Measurements from ENCODE around the gene MTA3.

Gene MTA3

DNA sequence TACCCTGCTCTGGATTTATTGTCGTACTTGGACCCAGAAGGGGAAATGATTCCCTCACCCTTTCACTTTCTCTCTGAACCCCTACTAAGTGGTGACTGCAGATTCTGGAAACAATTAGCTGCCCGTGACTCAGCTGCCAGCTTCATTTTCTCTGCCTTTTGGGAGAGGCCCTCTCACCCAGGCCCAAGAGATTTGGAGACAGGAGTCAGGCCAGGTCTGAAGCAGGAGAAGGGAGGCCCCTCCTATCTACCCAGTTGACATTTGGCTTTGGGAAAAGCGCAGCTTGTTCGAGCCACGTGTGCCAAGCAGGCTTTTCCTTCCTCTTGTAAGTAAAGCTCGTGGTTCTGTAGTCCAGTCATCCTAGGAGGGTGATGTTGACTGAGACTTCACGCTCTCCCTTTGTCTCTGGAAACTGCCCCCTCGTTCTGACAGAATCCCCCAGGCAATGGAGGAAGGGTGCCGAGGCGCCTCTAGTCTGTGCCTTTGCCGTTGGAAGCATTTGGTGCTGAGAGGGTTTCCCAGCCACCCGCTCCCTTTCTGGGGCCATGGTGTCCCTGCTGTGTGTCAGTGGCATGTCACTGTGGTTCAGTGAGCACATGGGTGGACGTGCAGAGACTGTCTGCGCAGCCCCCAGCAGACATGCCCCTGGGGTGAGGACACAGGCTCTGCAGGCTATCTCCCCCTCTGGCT lies 186.9 kb downstream of the MTA3 start:
- Histone ChIP-seq H3K4me1 (ENCODE audit: control insufficient read depth in 5 of 5, insufficient read depth in 5 of 5, low read length in 5 of 5) (peaks cover 0 to 57% (median 38%) of the 10 kb centered on the region in 5 donors), H3K4me3 (ENCODE audit: low read depth in 1 of 5, low read length in 5 of 5) (peak overlapping the region in 3 of 5 donors; percentile 11 to 42 (median 23)), H3K9ac (ENCODE audit: low read length in 5 of 5) (no peak overlapping the region), H3K27me3 (ENCODE audit: control insufficient read depth in 5 of 5, insufficient read depth in 4 of 5, low read length in 5 of 5) (no peaks in the 10 kb centered on the region), H3K9me3 (ENCODE audit: control insufficient read depth in 5 of 5, low read length in 5 of 5) (no peaks in the 10 kb centered on the region), H3K36me3 (ENCODE audit: control insufficient read depth in 5 of 5, insufficient read depth in 5 of 5, low read length in 5 of 5) (peaks cover 2 to 16% (median 15%) of the 10 kb centered on the region in 5 donors), H3K27ac (ENCODE audit: low read depth, low read length) (no peak overlapping the region)

DNA sequence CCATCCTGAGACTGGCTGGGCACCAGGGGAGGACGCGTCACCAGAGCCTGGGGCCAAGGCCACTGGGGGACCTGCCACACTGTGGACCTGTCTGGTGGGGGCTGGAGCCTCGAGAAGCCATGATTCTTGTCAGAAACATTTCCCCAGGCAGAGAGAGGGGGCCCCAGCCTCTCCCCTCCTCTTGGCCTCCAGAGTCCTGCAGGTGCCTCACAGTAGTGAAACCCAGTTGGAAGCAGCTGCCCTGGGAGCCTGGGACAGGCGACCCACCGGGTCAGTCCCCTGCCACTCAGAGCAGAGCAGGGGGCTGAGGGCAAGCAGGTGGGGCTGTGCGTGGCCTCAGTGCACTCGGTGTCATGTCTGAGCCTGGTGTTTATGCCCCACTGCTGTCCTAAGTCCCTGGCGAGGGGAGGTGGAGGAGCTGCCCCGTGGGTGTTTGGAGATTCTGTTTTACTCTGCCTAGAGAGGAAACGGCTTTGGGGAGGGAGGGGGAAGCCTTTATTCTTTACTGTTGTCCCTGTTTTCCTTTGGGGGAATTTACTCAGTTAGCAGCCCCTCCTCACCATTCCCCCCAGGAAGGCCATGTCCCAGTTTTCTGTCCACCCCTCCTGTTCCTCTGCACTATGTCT lies 187.8 kb downstream of the MTA3 start:
- no peak overlapping the region for H3K27ac ChIP-seq (ENCODE audit: low read depth, low read length)

DNA sequence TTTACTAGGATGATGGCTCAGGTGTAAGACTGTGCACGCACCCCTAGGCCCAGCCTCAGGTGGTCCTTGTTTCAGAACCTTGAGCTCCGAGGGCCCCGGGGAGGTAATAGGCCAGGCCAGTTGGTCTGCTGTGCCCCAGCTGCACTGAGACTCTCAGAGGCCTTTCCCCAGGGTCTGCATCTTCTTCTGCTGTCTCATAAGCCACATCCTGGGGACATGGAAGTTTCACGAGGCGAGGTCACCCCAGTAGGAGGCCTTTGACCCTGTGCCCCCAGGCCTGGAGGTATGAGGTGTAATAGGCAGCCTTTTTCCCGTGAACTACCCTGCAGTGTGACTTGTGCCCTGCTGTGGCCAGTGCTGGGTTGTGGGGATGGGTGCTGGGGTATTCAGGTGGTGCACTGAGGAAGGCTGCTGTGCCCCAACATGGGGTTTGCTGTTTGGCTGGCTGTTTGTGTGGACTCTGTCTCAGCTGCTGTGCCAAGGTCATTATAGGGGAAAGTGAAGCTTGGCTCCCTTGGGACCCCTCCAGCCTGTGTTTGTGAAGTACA lies 188.6 kb downstream of the MTA3 start:
- Histone ChIP-seq H3K27me3 (ENCODE audit: control insufficient read depth in 5 of 5, insufficient read depth in 4 of 5, low read length in 5 of 5) (no peaks in the 10 kb centered on the region), H3K9me3 (ENCODE audit: control insufficient read depth in 5 of 5, low read length in 5 of 5) (no peaks in the 10 kb centered on the region), H3K4me3 (ENCODE audit: low read depth in 1 of 5, low read length in 5 of 5) (no peak overlapping the region), H3K4me1 (ENCODE audit: control insufficient read depth in 5 of 5, insufficient read depth in 5 of 5, low read length in 5 of 5) (peaks cover 0 to 50% (median 35%) of the 10 kb centered on the region in 5 donors), H3K27ac (ENCODE audit: low read depth, low read length) (no peak overlapping the region), H3K36me3 (ENCODE audit: control insufficient read depth in 5 of 5, insufficient read depth in 5 of 5, low read length in 5 of 5) (peaks cover 0 to 16% (median 13%) of the 10 kb centered on the region in 5 donors), H3K9ac (ENCODE audit: low read length in 5 of 5) (peak overlapping the region in 1 of 5 donors; percentile 6)

More for the DNA sequence above, 187.8 kb downstream of the MTA3 start:
- Histone ChIP-seq H3K9me3 (ENCODE audit: control insufficient read depth in 5 of 5, low read length in 5 of 5) (no peaks in the 10 kb centered on the region), H3K9ac (ENCODE audit: low read length in 5 of 5) (no peak overlapping the region), H3K4me3 (ENCODE audit: low read depth in 1 of 5, low read length in 5 of 5) (no peak overlapping the region), H3K4me1 (ENCODE audit: control insufficient read depth in 5 of 5, insufficient read depth in 5 of 5, low read length in 5 of 5) (peaks cover 0 to 57% (median 38%) of the 10 kb centered on the region in 5 donors), H3K36me3 (ENCODE audit: control insufficient read depth in 5 of 5, insufficient read depth in 5 of 5, low read length in 5 of 5) (peaks cover 2 to 16% (median 15%) of the 10 kb centered on the region in 5 donors), H3K27me3 (ENCODE audit: control insufficient read depth in 5 of 5, insufficient read depth in 4 of 5, low read length in 5 of 5) (no peaks in the 10 kb centered on the region)

DNA sequence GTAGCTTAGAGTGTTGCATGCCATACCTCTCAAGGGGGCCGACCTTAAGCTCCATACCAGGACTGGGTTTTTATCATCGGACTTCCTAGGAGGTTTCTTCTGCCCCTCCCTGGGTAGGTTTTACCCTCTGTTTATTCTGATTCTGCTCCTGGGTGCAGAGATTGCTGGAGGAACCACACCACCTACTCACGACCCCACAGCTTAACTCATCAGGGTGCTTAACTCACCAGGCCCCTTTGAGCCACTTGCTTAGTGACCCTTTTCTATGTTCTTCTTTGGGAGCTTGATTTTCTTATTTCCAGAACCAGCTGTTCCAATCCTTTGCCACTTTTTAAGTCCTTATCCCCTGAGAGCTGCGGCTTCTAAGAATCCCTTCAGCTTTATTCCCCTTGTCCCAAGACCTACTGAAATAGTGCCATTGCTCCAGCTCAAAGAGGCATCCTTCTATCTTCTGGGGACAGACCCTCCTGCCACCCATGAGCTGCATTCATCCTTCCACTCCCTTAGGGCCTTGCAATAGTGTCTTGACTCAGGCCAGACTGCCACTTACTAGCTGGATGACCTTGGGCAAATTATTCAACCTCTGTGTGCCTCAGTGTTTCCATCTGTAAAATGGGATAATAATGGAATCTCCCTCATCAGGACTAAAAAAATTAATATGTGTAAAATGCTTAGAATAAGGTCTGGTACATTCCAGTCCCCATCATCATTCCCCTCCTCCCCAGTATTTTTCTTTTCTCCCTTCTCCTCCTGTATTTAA lies 189.7 kb downstream of the MTA3 start:
- Histone ChIP-seq H3K27me3 (ENCODE audit: control insufficient read depth in 5 of 5, insufficient read depth in 4 of 5, low read length in 5 of 5) (no peaks in the 10 kb centered on the region), H3K4me1 (ENCODE audit: control insufficient read depth in 5 of 5, insufficient read depth in 5 of 5, low read length in 5 of 5) (peaks cover 0 to 48% (median 33%) of the 10 kb centered on the region in 5 donors), H3K27ac (ENCODE audit: low read depth, low read length) (no peak overlapping the region), H3K9me3 (ENCODE audit: control insufficient read depth in 5 of 5, low read length in 5 of 5) (no peaks in the 10 kb centered on the region), H3K9ac (ENCODE audit: low read length in 5 of 5) (no peak overlapping the region), H3K4me3 (ENCODE audit: low read depth in 1 of 5, low read length in 5 of 5) (no peak overlapping the region), H3K36me3 (ENCODE audit: control insufficient read depth in 5 of 5, insufficient read depth in 5 of 5, low read length in 5 of 5) (peaks cover 0 to 17% (median 14%) of the 10 kb centered on the region in 5 donors)

DNA sequence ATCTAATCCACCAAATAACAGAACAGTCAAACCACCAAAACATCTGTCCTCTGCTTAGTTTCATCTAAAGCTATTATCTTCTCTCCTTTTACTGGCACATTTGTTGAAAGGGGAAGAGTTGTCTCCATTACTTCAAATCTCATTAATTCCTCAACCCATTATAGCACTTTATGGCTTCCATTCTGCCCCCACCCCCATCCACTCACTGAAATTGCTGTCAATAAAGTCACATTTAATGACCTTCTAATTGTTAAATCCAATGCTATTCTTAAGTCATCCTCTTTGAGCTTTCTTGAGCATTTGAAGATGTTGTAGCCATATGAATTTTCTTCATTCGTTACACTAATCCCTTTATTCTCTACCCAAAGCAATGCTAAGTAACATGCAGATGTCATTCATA lies 190.3 kb downstream of the MTA3 start:
- H3K9me3 ChIP-seq (ENCODE audit: control insufficient read depth in 5 of 5, low read length in 5 of 5), result no peaks in the 10 kb centered on the region
- H3K4me1 ChIP-seq (ENCODE audit: control insufficient read depth in 5 of 5, insufficient read depth in 5 of 5, low read length in 5 of 5), result peaks cover 0 to 42% (median 29%) of the 10 kb centered on the region in 5 donors
- peaks cover 0 to 16% (median 13%) of the 10 kb centered on the region in 5 donors for H3K36me3 ChIP-seq (ENCODE audit: control insufficient read depth in 5 of 5, insufficient read depth in 5 of 5, low read length in 5 of 5)
- no peak overlapping the region for H3K4me3 ChIP-seq (ENCODE audit: low read depth in 1 of 5, low read length in 5 of 5)
- H3K27ac ChIP-seq (ENCODE audit: low read depth, low read length), result no peak overlapping the region
- H3K9ac ChIP-seq (ENCODE audit: low read length in 5 of 5), result no peak overlapping the region
- no peaks in the 10 kb centered on the region for H3K27me3 ChIP-seq (ENCODE audit: control insufficient read depth in 5 of 5, insufficient read depth in 4 of 5, low read length in 5 of 5)

DNA sequence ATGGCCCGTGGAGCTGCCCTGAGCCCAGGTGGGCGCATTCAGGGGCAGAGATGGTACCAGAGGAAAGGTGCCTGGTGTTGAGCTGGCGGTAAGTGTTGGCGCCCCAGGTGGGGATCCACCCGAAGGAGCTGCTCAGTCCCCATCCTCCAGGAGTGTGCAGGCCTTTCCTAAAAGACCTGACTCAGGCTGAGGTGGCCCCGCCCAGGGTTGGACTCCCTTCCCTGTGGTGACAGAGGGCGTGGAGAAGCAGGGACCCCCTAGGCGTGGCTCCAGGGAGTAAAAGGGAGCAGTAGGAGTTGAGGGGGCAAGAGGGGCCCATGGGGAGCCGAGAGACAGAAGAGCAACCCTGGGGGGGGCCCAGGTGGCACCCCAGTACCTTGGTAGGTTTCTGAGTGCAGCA lies 193.1 kb downstream of the MTA3 start:
- Histone ChIP-seq H3K27me3 (ENCODE audit: control insufficient read depth in 5 of 5, insufficient read depth in 4 of 5, low read length in 5 of 5) (no peaks in the 10 kb centered on the region), H3K4me3 (ENCODE audit: low read depth in 1 of 5, low read length in 5 of 5) (no peak overlapping the region), H3K4me1 (ENCODE audit: control insufficient read depth in 5 of 5, insufficient read depth in 5 of 5, low read length in 5 of 5) (peaks cover 0 to 15% (median 9%) of the 10 kb centered on the region in 5 donors), H3K27ac (ENCODE audit: low read depth, low read length) (no peak overlapping the region), H3K9me3 (ENCODE audit: control insufficient read depth in 5 of 5, low read length in 5 of 5) (no peaks in the 10 kb centered on the region), H3K36me3 (ENCODE audit: control insufficient read depth in 5 of 5, insufficient read depth in 5 of 5, low read length in 5 of 5) (peaks cover 0 to 19% (median 11%) of the 10 kb centered on the region in 5 donors), H3K9ac (ENCODE audit: low read length in 5 of 5) (no peak overlapping the region)

DNA sequence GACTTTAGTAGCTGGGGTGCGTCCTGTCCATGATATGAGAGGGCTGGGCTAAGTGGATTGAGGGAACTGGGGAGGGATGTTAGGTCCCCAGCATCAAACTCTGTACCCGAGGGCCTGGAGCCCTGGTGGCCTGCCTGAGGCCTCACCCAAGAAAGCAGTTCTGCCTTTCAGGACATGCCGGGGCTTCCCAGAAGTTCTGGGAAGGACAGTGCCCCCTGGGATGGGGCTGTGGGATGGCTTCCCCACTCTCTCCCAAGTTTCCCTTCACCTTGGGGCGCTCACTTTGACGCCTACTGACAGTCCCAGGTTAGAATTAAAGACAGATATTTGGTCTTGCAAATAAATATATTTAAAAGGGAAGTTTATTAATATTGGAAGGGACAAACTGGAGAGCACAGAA lies 193.7 kb downstream of the MTA3 start:
- peaks cover 0 to 24% (median 12%) of the 10 kb centered on the region in 5 donors for H3K36me3 ChIP-seq (ENCODE audit: control insufficient read depth in 5 of 5, insufficient read depth in 5 of 5, low read length in 5 of 5)
- H3K27me3 ChIP-seq (ENCODE audit: control insufficient read depth in 5 of 5, insufficient read depth in 4 of 5, low read length in 5 of 5), result no peaks in the 10 kb centered on the region
- peaks cover 0 to 9% (median 4%) of the 10 kb centered on the region in 5 donors for H3K4me1 ChIP-seq (ENCODE audit: control insufficient read depth in 5 of 5, insufficient read depth in 5 of 5, low read length in 5 of 5)
- no peak overlapping the region for H3K27ac ChIP-seq (ENCODE audit: low read depth, low read length)
- H3K4me3 ChIP-seq (ENCODE audit: low read depth in 1 of 5, low read length in 5 of 5), result no peak overlapping the region
- no peak overlapping the region for H3K9ac ChIP-seq (ENCODE audit: low read length in 5 of 5)
- H3K9me3 ChIP-seq (ENCODE audit: control insufficient read depth in 5 of 5, low read length in 5 of 5), result no peaks in the 10 kb centered on the region

DNA sequence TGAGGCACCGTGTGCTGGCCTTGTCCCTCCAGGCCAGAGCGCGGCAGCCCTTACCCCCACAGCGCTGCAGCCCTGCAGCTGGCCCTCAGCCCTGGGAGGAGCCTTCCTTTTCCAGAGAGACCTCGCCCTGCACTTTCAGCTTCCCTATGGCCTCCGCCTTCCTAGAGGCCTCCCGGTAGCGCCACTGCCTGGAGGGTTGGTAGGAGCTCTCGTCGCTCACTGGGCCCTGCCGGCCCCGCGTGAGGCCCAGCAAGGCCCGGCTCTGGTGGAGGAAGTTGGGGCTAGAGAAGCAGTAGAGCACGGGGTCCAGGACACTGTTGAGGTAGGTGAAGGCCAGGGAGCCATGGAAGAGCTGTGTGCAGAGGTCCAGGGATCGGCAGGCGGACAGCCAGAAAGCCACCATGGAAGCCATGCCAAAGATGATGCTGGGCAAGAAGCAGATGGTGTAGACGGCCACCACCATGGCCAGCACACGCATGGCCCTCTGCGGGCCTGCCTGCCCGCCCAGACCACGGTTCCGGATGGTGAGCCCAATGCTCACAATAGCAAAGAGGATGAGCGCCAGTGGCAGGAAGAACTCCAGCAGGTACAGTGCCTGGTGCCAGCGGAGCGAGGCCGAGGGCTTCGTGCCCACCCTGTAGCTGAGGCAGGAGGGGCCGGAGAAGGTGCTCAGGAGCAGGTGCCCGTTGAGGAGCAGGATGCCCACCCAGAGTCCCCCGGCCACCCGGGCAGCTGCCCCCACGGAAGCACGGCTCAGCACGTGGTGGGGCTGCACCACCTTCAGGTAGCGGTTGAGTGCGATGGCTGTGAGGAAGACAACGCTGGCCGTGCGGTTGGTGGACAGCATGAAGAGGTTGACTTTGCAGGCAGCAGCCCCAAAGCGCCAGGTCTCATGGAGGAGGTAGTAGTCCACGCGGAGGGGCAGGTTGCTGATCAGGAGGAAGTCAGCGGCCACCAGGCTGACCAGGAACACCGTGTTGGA lies 194.7 kb downstream of the MTA3 start:
- no peaks in the 10 kb centered on the region for H3K27me3 ChIP-seq (ENCODE audit: control insufficient read depth in 5 of 5, insufficient read depth in 4 of 5, low read length in 5 of 5)
- peaks cover 0 to 26% (median 13%) of the 10 kb centered on the region in 5 donors for H3K36me3 ChIP-seq (ENCODE audit: control insufficient read depth in 5 of 5, insufficient read depth in 5 of 5, low read length in 5 of 5)
- no peak overlapping the region for H3K9ac ChIP-seq (ENCODE audit: low read length in 5 of 5)
- no peak overlapping the region for H3K4me3 ChIP-seq (ENCODE audit: low read depth in 1 of 5, low read length in 5 of 5)
- no peak overlapping the region for H3K27ac ChIP-seq (ENCODE audit: low read depth, low read length)
- peaks cover 0 to 1% (median 0%) of the 10 kb centered on the region in 5 donors for H3K4me1 ChIP-seq (ENCODE audit: control insufficient read depth in 5 of 5, insufficient read depth in 5 of 5, low read length in 5 of 5)
- no peaks in the 10 kb centered on the region for H3K9me3 ChIP-seq (ENCODE audit: control insufficient read depth in 5 of 5, low read length in 5 of 5)

DNA sequence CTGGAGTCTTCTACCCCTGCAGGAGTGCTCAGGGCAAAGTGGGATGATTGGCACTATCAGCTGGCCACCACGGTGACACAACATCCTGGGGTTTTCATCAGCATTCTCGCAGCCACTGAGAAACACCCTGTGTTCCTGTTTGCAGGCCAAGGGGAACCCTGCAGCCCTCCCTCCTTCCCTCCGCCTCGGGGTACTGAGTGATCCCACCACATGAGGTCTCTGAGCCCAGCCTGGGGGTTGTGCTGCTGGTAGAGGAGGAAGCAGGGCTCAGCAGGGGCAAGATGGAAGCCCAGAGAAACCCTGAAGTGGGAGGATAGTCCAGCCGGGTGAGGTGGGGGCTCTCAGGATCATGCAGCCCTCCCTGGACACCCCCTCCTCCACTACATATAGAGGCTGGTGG lies 195.7 kb downstream of the MTA3 start, which contains the start of gene OXER1:
Gene OXER1, minus strand, starts transcription at position 40 of the 400 bp plus-strand sequence. CDS start 73 bp downstream, outside the sequence.
- Histone ChIP-seq H3K36me3 (ENCODE audit: control insufficient read depth in 5 of 5, insufficient read depth in 5 of 5, low read length in 5 of 5) (peaks cover 0 to 26% (median 14%) of the 10 kb centered on the region in 5 donors), H3K9me3 (ENCODE audit: control insufficient read depth in 5 of 5, low read length in 5 of 5) (no peaks in the 10 kb centered on the region), H3K4me3 (ENCODE audit: low read depth in 1 of 5, low read length in 5 of 5) (no peak within 1 kb of the TSS), H3K27ac (ENCODE audit: low read depth, low read length) (no peak within 1 kb of the TSS), H3K27me3 (ENCODE audit: control insufficient read depth in 5 of 5, insufficient read depth in 4 of 5, low read length in 5 of 5) (no peaks in the 10 kb centered on the region), H3K9ac (ENCODE audit: low read length in 5 of 5) (no peak within 1 kb of the TSS), H3K4me1 (ENCODE audit: control insufficient read depth in 5 of 5, insufficient read depth in 5 of 5, low read length in 5 of 5) (no peaks in the 10 kb centered on the region)

All from subcutaneous abdominal adipose tissue (tissue), 5 donors.